Transverse colon (tissue), 4 donors: ENCODE data around the gene EPHA5. TPM values are rescaled to one million over a fixed set of nuclear protein-coding genes. Genes with fewer than 3 reads are reported as not detected.

ENCODE experiments used
- DNase-seq: peaks from one replicate; pipeline ENCODE4 v3.0.0-alpha.2; 2019
- H3K27ac ChIP-seq, 4 donors: fragments of 200-600 bp; sonication (generic); 2 replicates each; pipeline ENCODE4 v1.5.1; 2016 to 2018; ENCODE audit warnings: inconsistent platforms in 4 of 4
- H3K27me3 ChIP-seq: fragments of 200-600 bp; sonication (generic); 2 replicates; pipeline ENCODE4 v1.5.1; 2017; ENCODE audit warnings: inconsistent platforms
- H3K36me3 ChIP-seq, 4 donors: fragments of 200-600 bp; sonication (generic); 2 replicates each; pipeline ENCODE4 v1.5.1; 2017 to 2019; ENCODE audit warnings: inconsistent platforms in 4 of 4
- H3K4me1 ChIP-seq, 4 donors: fragments of 200-600 bp; sonication (generic); 2 replicates each; pipeline ENCODE4 v1.5.1; 2017 to 2020; ENCODE audit warnings: inconsistent platforms in 4 of 4
- H3K4me3 ChIP-seq, 4 donors: fragments of 200-600 bp; sonication (generic); 1 replicate in 1 of 4; 2 replicates in 3 of 4; pipeline versions ENCODE4 v1.5.1 to v1.6.1; 2017 to 2019; ENCODE audit warnings: inconsistent platforms in 4 of 4
- H3K9me3 ChIP-seq, 2 donors: fragments of 200-600 bp; sonication (generic); 2 replicates each; pipeline ENCODE4 v1.5.1; 2017 to 2019; ENCODE audit warnings: inconsistent platforms in 2 of 2
- CTCF ChIP-seq, 5 experiments: fragments of 200-600 bp in 3 of 5; fragments of 450-650 bp in 2 of 5; sonication (generic) in 3 of 5; IDR thresholded peaks; 1 replicate in 2 of 5; 2 replicates in 3 of 5; pipeline ENCODE4 v1.5.1; 2016 to 2017; ENCODE audit warnings: antibody characterized with exemption in 5 of 5, inconsistent platforms in 3 of 5, mild to moderate bottlenecking in 2 of 5, moderate library complexity in 1 of 5
- EP300 ChIP-seq: sonication (generic); formaldehyde crosslinking; IDR thresholded peaks from one replicate; pipeline ENCODE4 v1.6.1; 2017; ENCODE audit warnings: antibody characterized with exemption, low read depth
- POLR2A ChIP-seq: fragments of 450-650 bp; IDR thresholded peaks from one replicate; pipeline ENCODE4 v1.6.1; 2016; ENCODE audit warnings: antibody characterized with exemption, mild to moderate bottlenecking, moderate library complexity
- POLR2AphosphoS5 ChIP-seq, 3 donors: sonication (generic); formaldehyde crosslinking; IDR thresholded peaks; one replicate each; pipeline ENCODE4 v1.6.1; 2016; ENCODE audit warnings: antibody characterized with exemption in 3 of 3
- WGBS, 2 donors: methylation state at CpG; one replicate each; pipeline ENCODE4 v1.1.5; 2018; ENCODE audit warnings: low coverage in 1 of 2; 5-methylcytosine and 5-hydroxymethylcytosine counted together
- in situ Hi-C, 4 donors: fragments of 200-750 bp; cut with MboI; loops; one replicate each; pipeline versions ENCODE4 v1.15.0 to v1.15.1; 2017; ENCODE audit warnings: low sequenced_read_pairs in 3 of 4, low pct_ligation_motif_present in 1 of 4, low pct_unique_long_range_greater_than_20kb in 1 of 4
- intact Hi-C: fragments of 100-400 bp; cut with DNase I; formaldehyde crosslinking; loops from one replicate; pipeline ENCODE4 v1.15.1; 2023; ENCODE audit warnings: low total_unique reads
- total RNA-seq, 4 donors: library from RNA; depleted of rRNA; stranded (reverse); fragments of >200 nt; gene quantifications; one replicate each; pipeline ENCODE4 v1.1.0, GENCODE V29; 2016

The EPHA5 gene
- total RNA-seq, 4 donors from 2014 or later = 0.14 to 0.60 (median 0.32) TPM; not detected in 1

- DNase-seq = no peak
Measured at GRCh38 chr4:65623506-65623905, 46.8 kb downstream of the EPHA5 start.

DNA sequence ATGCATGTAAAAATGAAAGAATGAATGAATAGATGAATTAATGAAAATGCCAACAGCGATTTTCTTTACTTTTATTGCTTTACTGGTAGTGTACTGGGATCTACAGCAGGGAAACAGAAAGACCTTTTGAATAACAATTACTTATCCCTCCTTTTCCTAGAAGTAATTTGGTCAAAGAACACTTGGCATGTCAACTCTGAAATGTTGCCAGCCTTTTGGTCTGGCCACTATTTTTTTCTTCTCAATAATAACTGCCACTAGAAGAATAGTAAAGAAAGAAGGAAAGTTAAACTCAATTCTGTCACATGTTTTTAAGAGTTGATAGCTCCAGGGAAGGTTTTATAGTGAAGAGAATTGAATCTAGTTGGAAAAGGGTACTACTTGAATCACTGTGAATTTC is 52.9 kb downstream of the EPHA5 start:
- intact Hi-C loops = no loop called here
- Histone ChIP-seq H3K27me3 (no peaks in the 10 kb centered on the region), H3K4me3 (no peak overlapping the region), H3K9me3 (no peaks in the 10 kb centered on the region), H3K36me3 (no peaks in the 10 kb centered on the region), H3K27ac (no peak overlapping the region), H3K4me1 (no peaks in the 10 kb centered on the region)
- TF ChIP-seq POLR2AphosphoS5 (IDR thresholded peaks at IDR 0.05) (no peak), POLR2A (no peak), CTCF (IDR thresholded peaks at IDR 0.05) (no peak), EP300 (no peak)
- in situ Hi-C loops = no loop called here
- 36 to 46% methylated on average over 1 of the region's 1 CpG for WGBS, 2 donors
- DNase-seq = no peak

More at GRCh38 chr4:65623506-65623905, 46.8 kb downstream of the EPHA5 start:
- Histone ChIP-seq H3K36me3 (no peaks in the 10 kb centered on the region), H3K4me1 (no peaks in the 10 kb centered on the region), H3K27me3 (no peaks in the 10 kb centered on the region), H3K27ac (no peak overlapping the region), H3K4me3 (no peak overlapping the region), H3K9me3 (no peaks in the 10 kb centered on the region)
- 42 to 62% methylated on average over 1 of the region's 1 CpG for WGBS, 2 donors
- no peak for TF ChIP-seq POLR2AphosphoS5 (IDR thresholded peaks at IDR 0.05)
- TF ChIP-seq EP300 = no peak
- no peak for TF ChIP-seq CTCF (IDR thresholded peaks at IDR 0.05)
- TF ChIP-seq POLR2A = no peak
- intact Hi-C loops (no loop called here), in situ Hi-C loops (no loop called here)

- DNase-seq = no peak
- in situ Hi-C loops (no loop called here), intact Hi-C loops (no loop called here)
- Histone ChIP-seq H3K4me3 (no peak overlapping the region), H3K27ac (no peak overlapping the region), H3K9me3 (no peaks in the 10 kb centered on the region), H3K4me1 (no peaks in the 10 kb centered on the region), H3K27me3 (no peaks in the 10 kb centered on the region), H3K36me3 (no peaks in the 10 kb centered on the region)
- no peak for TF ChIP-seq POLR2AphosphoS5 (IDR thresholded peaks at IDR 0.05)
- TF ChIP-seq EP300 = no peak
- no peak for TF ChIP-seq POLR2A
- no peak for TF ChIP-seq CTCF (IDR thresholded peaks at IDR 0.05)
- WGBS, 2 donors = 50 to 64% methylated on average over 1 of the region's 1 CpG
Measured at GRCh38 chr4:65604515-65604914, 65.8 kb downstream of the EPHA5 start.

DNA sequence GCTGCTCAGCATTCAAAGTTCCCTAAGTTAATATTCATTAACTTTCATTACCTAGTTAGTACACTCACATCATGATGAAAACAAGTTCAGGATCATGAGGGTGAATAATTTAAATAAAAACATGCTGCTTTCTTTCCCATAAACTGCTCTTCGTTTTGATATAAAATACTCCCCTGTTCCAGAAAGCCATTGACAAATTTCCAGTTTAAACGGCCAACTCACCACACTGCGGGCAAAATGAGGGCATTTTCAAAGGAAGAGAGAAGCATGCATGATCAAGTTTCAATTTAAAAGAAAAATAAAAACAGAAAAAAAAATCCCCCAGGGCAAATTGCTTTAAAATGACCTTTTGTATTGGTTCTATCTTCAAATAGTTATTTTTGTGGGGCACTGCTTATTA is 69.6 kb downstream of the EPHA5 start:
- no peak overlapping the region for H3K27ac ChIP-seq
- H3K4me1 ChIP-seq = no peaks in the 10 kb centered on the region
- H3K36me3 ChIP-seq = no peaks in the 10 kb centered on the region
- no peaks in the 10 kb centered on the region for H3K27me3 ChIP-seq
- DNase-seq = no peak
- H3K9me3 ChIP-seq = no peaks in the 10 kb centered on the region
- TF ChIP-seq EP300 (no peak), POLR2AphosphoS5 (IDR thresholded peaks at IDR 0.05) (no peak), CTCF (IDR thresholded peaks at IDR 0.05) (no peak), POLR2A (no peak)
- intact Hi-C loops (no loop called here), in situ Hi-C loops (no loop called here)
- H3K4me3 ChIP-seq = no peak overlapping the region
- 73 to 79% methylated on average over 3 of the region's 3 CpGs for WGBS, 2 donors
